ENCODE data around the gene COASY.
"Not testable (repeated sequence)": the region's sequence is repeated elsewhere in the genome, so short reads cannot be mapped to it uniquely, and the experiment has no call there.

COASY gene

GRCh38 chr17:42553161-42553818 is 8.7 kb upstream of the COASY start:
- no peak for DNase-seq

- DNase-seq: peak; percentile 22
Observed at GRCh38 chr17:42553866-42554249, 8.1 kb upstream of the COASY start.

- peak; percentile 53 for DNase-seq
Observed at GRCh38 chr17:42554250-42555121, 7.5 kb upstream of the COASY start.

GRCh38 chr17:42555122-42555622 is 6.8 kb upstream of the COASY start:
- DNase-seq: no peak

DNA sequence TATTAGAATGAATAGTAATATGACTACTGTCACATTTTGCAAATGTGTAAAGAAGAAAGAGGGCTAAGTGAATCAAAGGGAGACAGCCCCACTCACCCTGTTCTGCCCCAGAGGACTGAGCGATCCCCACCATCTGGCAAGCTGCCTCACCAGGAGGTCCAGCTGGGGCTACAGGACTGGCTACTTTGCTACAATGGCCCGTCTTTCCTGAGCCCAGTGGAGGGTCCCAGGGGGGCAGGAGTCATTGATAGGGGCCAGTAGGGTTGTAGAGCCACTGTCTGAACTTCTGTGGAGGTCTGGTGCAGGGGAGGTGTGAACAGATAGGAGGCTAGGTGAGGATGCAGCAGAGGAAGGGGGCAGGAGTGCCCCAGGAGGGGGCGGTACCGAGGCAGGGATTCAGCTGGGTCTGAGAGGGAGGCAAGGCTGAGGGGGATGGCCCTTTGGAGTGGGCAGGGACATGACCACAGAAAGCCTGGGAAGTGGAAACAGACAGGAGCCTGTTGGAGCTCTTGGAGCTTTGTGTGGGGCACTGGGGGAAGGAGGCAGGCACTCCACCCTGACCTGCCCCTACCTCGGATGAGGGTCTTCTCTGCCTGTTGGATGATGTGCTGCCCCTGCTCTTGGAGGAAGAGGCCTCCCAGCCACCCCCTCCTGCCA is 5.9 kb upstream of the COASY start:
- not testable (repeated sequence) for DNase-seq

DNA sequence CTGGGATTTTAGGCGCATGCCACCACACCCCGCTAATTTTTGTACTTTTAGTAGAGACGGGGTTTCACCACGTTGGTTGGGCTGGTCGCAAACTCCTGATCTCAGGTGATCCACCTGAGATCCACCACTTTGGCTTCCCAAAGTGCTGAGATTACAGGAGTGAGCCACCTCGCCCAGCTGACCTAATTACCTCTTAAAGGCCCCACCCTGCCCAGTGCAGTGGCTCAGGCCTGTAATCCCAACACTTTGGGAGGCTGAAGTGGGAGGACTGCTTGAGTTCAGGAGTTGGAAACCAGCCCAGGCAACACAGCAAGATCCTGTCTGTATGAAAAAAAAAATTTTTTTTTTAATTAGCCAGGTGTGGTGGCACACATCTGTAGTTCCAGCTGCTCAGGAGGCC is 2.9 kb upstream of the COASY start:
- DNase-seq: no peak

GRCh38 chr17:42560246-42560645 is 1.7 kb upstream of the COASY start:
- no peak for DNase-seq

DNA sequence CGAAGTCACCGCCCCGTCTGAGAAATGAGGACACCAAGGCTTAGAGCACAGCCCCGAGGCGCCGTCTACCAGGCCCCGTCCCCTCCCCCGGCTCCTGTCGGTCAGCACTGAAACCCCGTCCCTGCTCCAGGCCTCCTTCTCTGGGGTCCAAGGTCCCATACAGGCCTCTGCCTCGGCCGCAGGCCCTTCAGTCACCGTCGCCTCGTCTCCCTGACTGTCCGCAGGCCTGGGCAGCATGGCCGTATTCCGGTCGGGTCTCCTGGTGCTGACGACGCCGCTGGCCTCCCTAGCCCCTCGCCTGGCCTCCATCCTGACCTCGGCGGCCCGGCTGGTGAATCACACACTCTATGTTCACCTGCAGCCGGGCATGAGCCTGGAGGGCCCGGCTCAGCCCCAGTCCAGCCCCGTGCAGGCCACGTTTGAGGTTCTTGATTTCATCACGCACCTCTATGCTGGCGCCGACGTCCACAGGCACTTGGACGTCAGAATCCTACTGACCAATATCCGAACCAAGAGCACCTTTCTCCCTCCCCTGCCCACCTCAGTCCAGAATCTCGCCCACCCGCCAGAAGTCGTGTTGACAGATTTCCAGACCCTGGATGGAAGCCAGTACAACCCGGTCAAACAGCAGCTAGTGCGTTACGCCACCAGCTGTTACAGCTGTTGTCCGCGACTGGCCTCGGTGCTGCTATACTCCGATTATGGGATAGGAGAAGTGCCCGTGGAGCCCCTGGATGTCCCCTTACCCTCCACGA is 617 bp downstream of the COASY start:
- no peak for DNase-seq

GRCh38 chr17:42563143-42563509 is 1.2 kb downstream of the COASY start:
- no peak for DNase-seq

- DNase-seq: no peak
Observed at GRCh38 chr17:42563543-42563942, 1.6 kb downstream of the COASY start.

DNA sequence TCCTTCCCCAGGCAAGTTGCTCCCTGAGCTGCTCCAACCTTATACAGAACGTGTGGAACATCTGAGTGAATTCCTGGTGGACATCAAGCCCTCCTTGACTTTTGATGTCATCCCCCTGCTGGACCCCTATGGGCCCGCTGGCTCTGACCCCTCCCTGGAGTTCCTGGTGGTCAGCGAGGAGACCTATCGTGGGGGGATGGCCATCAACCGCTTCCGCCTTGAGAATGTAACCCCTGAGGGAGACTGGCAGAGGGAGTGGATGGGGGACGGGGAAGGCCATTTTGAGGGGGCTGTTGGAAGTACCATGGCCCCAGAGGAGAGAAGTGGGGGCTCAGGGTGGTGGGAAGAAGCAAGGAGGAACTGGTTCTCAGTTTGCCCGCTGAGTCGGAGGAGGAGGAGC is 2.0 kb downstream of the COASY start:
- DNase-seq: no peak

DNA sequence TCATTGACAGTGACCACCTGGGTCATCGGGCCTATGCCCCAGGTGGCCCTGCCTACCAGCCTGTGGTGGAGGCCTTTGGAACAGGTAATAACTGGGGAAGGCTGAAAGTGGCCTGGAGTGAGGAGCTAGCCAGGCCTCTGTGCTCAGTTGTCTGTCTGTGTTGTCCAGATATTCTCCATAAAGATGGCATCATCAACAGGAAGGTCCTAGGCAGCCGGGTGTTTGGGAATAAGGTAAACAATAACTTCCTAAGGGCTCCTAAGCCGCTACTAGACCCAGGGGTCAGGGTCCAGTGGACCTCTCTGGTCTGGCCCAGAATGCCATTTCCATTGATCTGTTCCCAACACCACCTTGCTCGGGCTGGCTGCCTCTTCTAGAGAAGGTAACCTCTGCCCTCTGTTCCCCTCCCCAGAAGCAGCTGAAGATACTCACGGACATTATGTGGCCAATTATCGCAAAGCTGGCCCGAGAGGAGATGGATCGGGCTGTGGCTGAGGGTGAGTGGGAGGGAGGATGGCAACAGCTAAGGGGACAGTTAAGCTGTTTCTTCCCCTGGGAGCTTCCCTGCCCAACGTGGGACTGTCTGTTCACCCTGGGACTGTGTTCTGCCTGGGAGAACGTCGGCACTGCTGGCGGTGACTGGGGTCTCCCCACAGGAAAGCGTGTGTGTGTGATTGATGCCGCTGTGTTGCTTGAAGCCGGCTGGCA is 3.0 kb downstream of the COASY start:
- DNase-seq: no peak

- no peak for DNase-seq
Observed at GRCh38 chr17:42565523-42566214, 3.7 kb downstream of the COASY start.

DNA sequence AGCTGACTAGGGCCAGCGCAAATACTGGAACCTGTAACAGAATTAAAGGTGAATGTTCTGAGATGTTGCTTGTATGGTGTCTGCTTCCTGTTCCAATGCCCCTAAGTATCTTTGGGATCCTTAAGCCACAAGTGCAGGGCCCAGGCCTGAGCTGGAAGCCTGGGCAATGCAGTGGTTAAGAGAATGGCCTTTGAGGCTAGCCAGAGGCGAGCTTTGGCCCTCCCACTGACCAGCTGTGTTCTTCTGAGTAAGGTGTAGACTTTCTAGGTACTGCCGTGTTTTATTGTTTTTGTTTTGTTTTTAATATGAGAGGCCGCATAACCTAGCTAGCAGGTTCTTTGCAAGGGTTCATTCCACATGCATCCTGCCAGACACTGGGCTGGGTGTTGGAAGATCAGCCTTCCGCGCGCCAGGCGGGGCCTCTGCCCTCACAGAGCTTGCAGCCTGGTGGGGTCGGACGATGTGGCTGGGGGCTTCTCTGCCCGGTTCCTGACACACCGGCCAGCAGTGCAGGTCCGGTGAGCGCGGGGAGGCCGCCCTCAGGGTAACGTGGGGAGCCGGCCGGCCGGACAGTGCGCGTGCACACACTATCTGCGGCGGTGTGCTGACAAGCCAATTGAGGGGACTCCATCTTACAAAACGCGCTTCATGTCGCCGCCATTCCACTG is 4.4 kb downstream of the COASY start:
- no peak for DNase-seq

GRCh38 chr17:42566883-42567573 is 5.1 kb downstream of the COASY start, which contains the start of gene MLX:
TSS of gene MLX (plus strand) at chr17:42567100. CDS start at chr17:42567125, 25 bp downstream.
- DNase-seq: peak; percentile 93

DNA sequence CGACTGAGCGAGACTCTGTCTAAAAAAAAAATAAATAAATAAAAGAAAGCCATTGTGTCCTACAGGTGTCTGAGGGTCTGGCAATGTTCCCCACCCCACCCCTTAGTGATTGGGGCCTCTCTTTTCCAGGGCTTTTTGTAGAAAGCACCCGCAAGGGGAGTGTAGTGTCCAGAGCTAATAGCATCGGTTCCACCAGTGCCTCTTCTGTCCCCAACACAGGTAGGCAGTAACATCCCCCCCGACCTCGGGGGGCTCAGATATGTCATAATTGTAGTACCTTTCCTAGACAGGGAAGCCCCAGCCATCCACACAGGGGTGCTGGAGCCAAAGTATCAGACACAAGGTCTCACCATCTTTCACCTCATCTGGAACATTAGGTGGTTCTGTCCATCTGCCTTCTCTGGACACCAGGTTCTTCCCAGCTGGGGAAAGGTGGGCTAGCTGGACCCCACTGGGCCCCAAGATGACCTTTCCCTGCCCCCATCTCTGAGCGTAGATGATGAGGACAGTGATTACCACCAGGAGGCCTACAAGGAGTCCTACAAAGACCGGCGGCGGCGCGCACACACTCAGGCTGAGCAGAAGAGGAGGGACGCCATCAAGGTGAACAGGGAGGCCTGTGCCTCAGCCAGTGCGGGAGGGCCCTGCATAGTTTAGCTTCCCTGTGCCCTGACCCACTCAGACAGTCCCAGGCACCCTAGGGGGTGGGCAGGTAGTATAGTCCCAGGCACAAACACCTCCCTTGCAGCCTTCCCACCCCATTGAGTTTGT is 6.6 kb downstream of the COASY start:
- no peak for DNase-seq

DNA sequence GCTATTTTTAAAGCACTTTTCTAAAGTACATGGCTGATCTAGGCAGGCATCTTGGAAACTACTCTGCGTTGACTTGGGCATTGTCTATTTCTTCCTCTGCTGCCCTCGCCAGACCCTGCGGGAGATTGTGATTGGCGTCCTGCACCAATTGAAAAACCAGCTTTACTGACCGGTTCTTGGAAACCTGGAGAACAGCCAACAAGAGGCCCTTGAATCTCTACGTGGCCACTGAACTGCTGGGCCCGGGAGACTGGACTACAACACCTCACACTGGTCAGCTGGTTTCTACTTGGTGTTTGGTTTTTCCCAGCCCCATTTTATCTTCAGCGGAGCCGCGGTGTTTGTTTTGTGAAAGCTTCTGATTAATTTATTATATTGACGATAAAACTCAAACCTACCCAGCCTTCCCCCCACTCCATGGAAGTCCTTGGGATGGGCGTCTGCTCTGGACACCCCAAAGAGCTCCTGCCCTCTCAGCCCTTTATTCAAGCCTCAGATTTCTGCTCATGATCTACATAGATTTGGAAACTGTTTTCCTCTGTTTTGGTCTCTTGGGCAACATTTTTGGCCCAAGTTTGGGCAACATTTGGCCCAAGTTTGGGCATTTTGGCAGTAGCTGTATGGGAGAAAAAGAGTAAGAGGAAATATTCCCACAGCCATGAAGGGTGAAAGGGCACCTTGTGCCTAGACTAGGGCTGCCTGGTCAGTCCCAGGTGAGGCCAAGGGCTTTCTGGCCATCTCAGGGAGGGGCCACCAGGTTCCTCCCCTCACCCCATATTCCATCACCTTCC is 9.7 kb downstream of the COASY start:
- DNase-seq: no peak

- DNase-seq: no peak
Observed at GRCh38 chr17:42573095-42573494, 11.1 kb downstream of the COASY start.

- DNase-seq: no peak
Observed at GRCh38 chr17:42574463-42574862, 12.5 kb downstream of the COASY start.
